Inferior parietal cortex (tissue), 1 donor: ENCODE data around the gene DLK2.
A peak's percentile ranks its signal among the peaks of the same experiment; 100 is the strongest.

Source experiments
- DNase-seq: peaks from one replicate; pipeline ENCODE4 v3.0.0-alpha.2; 2016; ENCODE audit errors: extremely low spot score

The DLK2 gene

GRCh38 chr6:43454290-43454695 is 1.1 kb downstream of the DLK2 start:
- peak; percentile 80 for DNase-seq

GRCh38 chr6:43453831-43454230 is 1.5 kb downstream of the DLK2 start:
- DNase-seq: no peak

GRCh38 chr6:43452896-43453295 is 2.5 kb downstream of the DLK2 start:
- DNase-seq: no peak

- no peak for DNase-seq
These were observed 3.4 kb downstream of the DLK2 start for GRCh38 chr6:43451939-43452338.

- DNase-seq: no peak
These were observed 4.0 kb downstream of the DLK2 start for GRCh38 chr6:43451348-43451747.

- DNase-seq: no peak
These were observed 4.6 kb downstream of the DLK2 start for GRCh38 chr6:43450699-43451131.

GRCh38 chr6:43448916-43449315 is 6.4 kb downstream of the DLK2 start:
- DNase-seq: no peak

- DNase-seq: no peak
These were observed 7.7 kb downstream of the DLK2 start for GRCh38 chr6:43447604-43448003.

- no peak for DNase-seq
These were observed 9.8 kb downstream of the DLK2 start for GRCh38 chr6:43445576-43445975.

- no peak for DNase-seq
These were observed 10.8 kb downstream of the DLK2 start for GRCh38 chr6:43444582-43444981.

GRCh38 chr6:43444036-43444435 is 11.3 kb downstream of the DLK2 start:
- no peak for DNase-seq

GRCh38 chr6:43442935-43443334 is 12.4 kb downstream of the DLK2 start:
- no peak for DNase-seq

GRCh38 chr6:43437700-43438099 is 17.6 kb downstream of the DLK2 start:
- DNase-seq: no peak

- DNase-seq: no peak
These were observed 18.6 kb downstream of the DLK2 start for GRCh38 chr6:43436577-43437282.

GRCh38 chr6:43435682-43436437 is 19.5 kb downstream of the DLK2 start:
- DNase-seq: no peak

- no peak for DNase-seq
These were observed 20.4 kb downstream of the DLK2 start for GRCh38 chr6:43434943-43435342.

GRCh38 chr6:43434001-43434840 is 21.1 kb downstream of the DLK2 start:
- no peak for DNase-seq

GRCh38 chr6:43433148-43433547 is 22.2 kb downstream of the DLK2 start:
- no peak for DNase-seq

GRCh38 chr6:43432009-43432945 is 23.1 kb downstream of the DLK2 start:
- DNase-seq: no peak

GRCh38 chr6:43428874-43429273 is 26.5 kb downstream of the DLK2 start:
- DNase-seq: peak; percentile 7

GRCh38 chr6:43428112-43428570 is 27.2 kb downstream of the DLK2 start:
- DNase-seq: no peak
